Erythroblast (primary cell): ENCODE data around the gene RGS19.

Experiments
- DNase-seq, 2 experiments: peaks; one replicate each; lab custom pipeline; 2025; lab: John Stamatoyannopoulos, UW
- GATA1 ChIP-seq: IDR thresholded peaks from 2 replicates; pipeline ENCODE4 v1.6.1; 2011; ENCODE audit warnings: low read depth, mild to moderate bottlenecking, control low read depth, low read length, moderate library complexity
- POLR2A ChIP-seq: IDR thresholded peaks from 2 replicates; pipeline ENCODE4 v1.6.1; 2011; ENCODE audit warnings: mild to moderate bottlenecking, low read length

The RGS19 gene

GRCh38 chr20:64111841-64112641, 32.7 kb upstream of the RGS19 start:
- DNase-seq, result no peak
- TF ChIP-seq GATA1, result no peak
- no peak for TF ChIP-seq POLR2A

DNA sequence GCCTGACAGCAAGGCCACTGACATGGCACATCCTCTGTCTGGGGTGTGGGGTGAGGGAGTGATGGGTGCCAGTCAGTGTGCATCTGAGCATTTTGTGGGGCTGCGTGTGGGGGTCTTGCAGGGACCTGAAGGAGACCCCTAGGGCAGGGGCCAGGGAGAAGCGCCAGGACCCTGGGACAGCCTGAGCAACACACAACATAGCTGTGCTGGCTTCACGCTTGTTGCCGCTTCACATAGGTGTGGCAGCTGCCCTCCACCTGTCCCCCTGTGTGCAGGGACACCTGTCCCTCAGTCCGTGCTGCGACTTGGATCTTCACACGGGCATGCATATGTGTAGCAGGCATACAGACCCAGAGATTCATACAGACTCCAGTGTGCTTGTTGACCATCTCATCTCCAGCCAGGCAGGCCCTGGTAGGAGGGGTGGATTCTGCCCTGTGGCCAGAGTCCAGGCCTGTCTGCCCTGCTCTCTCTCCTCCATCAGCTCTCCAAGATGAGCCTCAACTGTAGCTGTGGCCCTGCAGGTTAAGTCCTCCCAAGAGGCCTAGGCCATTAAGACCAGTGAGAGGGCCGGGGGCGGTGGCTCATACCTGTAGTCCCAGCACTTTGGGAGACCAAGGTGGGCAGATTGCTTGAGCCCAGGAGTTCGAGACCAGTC, 31.2 kb upstream of the RGS19 start:
- TF ChIP-seq POLR2A, result no peak
- no peak for TF ChIP-seq GATA1
- no peak for DNase-seq

GRCh38 chr20:64109831-64110391, 30.6 kb upstream of the RGS19 start:
- DNase-seq, result no peak
- no peak for TF ChIP-seq GATA1
- no peak for TF ChIP-seq POLR2A

GRCh38 chr20:64108731-64109681, 29.7 kb upstream of the RGS19 start:
- no peak for DNase-seq
- TF ChIP-seq POLR2A (no peak), GATA1 (no peak)

- no peak for DNase-seq
- no peak for TF ChIP-seq POLR2A
- TF ChIP-seq GATA1, result no peak
These were observed 28.6 kb upstream of the RGS19 start for GRCh38 chr20:64107736-64108457.

DNA sequence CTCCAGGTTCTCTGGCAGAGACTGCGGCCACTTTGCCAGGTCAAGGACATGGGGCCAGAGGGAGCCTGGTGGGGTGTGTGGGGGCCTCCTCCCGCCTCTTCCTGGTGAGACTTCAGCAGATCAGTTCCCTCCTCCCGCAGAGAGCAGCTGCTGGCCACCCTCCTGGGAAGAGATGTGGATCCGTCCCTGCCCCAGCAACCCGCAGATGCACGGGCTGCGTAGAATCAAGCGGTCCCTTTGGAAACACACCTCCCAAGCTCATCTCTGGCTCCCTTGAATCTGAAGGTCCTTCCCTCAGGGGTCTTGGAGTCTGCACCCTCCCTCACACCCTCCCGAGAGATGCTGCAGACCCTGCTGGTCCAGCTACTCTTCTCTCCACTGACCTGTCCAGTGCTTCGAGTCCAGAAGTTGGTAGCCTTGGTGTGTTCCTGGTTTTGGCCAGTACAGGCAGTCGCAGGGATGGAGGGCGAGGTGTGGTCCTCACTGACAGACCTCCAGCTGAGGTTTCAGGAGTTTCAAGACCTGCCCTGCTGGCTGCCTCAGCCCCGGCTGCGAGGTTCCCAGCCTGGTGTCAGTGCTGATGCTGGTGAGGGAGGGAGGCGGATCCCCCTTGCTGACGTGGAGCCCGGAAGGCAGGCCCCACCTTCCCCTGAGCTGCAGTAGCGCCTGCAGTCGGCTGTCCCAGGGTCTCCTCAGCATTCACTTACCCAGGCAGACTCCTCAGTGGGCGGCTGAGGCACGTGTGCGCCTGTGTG, 27.8 kb upstream of the RGS19 start, which contains the start of gene NPBWR2:
Gene NPBWR2, minus strand, starts transcription at position 585 of the 755 bp plus-strand sequence. CDS start 734 bp downstream, outside the sequence.
- TF ChIP-seq GATA1 (no peak), POLR2A (no peak)
- DNase-seq, result no peak

GRCh38 chr20:64106435-64106961, 27.2 kb upstream of the RGS19 start:
- no peak for TF ChIP-seq POLR2A
- no peak for TF ChIP-seq GATA1
- no peak for DNase-seq

DNA sequence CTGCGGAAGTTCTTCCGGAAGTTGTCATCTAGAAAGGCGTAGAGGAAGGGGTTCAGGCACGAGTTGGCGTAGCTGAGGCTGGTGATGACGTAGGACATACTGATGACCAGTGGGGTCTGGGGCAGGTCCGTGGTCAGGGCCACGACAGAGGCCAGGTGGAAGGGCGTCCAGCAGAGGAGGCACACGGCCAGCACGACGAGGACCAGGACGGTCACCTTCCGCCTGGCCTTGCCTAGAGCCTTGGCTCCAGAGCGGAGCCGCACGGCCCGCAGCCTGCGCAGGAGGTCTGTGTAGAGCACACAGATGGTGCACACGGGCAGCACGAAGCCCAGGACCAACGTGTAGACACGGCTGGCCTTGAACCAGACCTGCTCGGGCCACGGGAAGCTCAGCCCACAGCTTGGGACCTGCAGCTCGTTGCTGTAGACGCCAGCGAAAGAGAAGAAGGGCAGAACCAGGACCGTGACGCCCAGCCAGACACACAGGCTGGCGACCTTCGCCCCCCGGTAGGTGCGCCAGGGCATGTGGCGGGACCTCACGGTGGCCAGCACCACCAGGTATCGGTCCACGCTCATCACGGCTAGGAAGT, 26.6 kb upstream of the RGS19 start:
- no peak for DNase-seq
- TF ChIP-seq POLR2A, result no peak

GRCh38 chr20:64104667-64105451, 25.5 kb upstream of the RGS19 start:
- DNase-seq, result no peak
- TF ChIP-seq GATA1 (no peak), POLR2A (no peak)

GRCh38 chr20:64103871-64104666, 24.8 kb upstream of the RGS19 start:
- no peak for TF ChIP-seq POLR2A
- no peak for DNase-seq
